Stimulated activated effector memory CD8-positive, alpha-beta T cell treated with anti-CD3 and anti-CD28 coated beads, Interleukin-12 subunit alpha, Interleukin-12 subunit beta, amount 100 ng/mL, for 72 hours (primary cell): ENCODE results near the gene TMEM123.

Experiments
- ATAC-seq: fragments of 150-1000 bp; cut with Tn5 transposase; 2 replicates; pipeline ENCODE4 v1.10.0; 2021
- DNase-seq, 2 donors: peaks; one replicate each; pipeline ENCODE4 v3.0.0; 2021 to 2022; ENCODE audit warnings: low spot score in 2 of 2
- H3K27ac Mint-ChIP-seq: one replicate; pipeline ENCODE4 v1.8.0; 2022; ENCODE audit warnings: mild to moderate bottlenecking, mixed read lengths
- H3K36me3 Mint-ChIP-seq: one replicate; pipeline ENCODE4 v1.8.0; 2022; ENCODE audit warnings: mild to moderate bottlenecking, mixed read lengths
- H3K4me1 Mint-ChIP-seq: one replicate; pipeline ENCODE4 v1.8.0; 2022; ENCODE audit warnings: mixed read lengths
- H3K4me3 Mint-ChIP-seq: one replicate; pipeline ENCODE4 v1.8.0; 2022; ENCODE audit warnings: mild to moderate bottlenecking, mixed read lengths
- H3K9me3 Mint-ChIP-seq: one replicate; pipeline ENCODE4 v1.8.0; 2022; ENCODE audit warnings: mixed read lengths

The TMEM123 gene, protein sequence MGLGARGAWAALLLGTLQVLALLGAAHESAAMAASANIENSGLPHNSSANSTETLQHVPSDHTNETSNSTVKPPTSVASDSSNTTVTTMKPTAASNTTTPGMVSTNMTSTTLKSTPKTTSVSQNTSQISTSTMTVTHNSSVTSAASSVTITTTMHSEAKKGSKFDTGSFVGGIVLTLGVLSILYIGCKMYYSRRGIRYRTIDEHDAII

GRCh38 chr11:102452461-102453301 is at the start of gene TMEM123:
Gene TMEM123 (minus strand): TSS chr11:102452765. CDS start chr11:102452623, 142 bp downstream.
- peak within 1 kb of the TSS; percentile 94 for H3K27ac Mint-ChIP-seq
- peak within 1 kb of the TSS; percentile 92 for H3K4me3 Mint-ChIP-seq
- peaks cover 66% of the 10 kb centered on the region for H3K4me1 Mint-ChIP-seq
- peak; percentile 78 for ATAC-seq
- peaks cover 29% of the 10 kb centered on the region for H3K36me3 Mint-ChIP-seq
- H3K9me3 Mint-ChIP-seq, result no peaks in the 10 kb centered on the region
- DNase-seq, result peak; percentile 79 to 93

DNA sequence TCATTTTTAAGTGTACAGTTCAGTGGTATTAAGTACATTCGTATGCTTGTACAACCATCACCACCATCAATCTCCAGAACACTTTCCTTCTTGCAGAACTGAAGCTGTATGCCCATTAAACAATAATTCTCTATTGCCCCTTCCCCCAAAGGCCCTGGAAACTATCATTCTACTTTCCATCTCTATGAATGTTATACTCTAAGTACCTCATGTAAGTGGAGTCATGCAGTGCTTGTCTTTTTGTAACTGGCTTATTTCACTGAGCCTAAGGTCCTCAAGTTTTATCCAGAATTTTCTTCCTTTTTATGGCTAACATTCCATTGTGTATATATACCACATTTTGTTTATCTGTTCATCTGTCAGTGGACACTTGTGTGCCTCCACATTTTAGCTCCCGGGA is 48.3 kb upstream of the TMEM123 start:
- DNase-seq, result no peak
- H3K36me3 Mint-ChIP-seq, result no peaks in the 10 kb centered on the region
- H3K27ac Mint-ChIP-seq, result no peak overlapping the region
- ATAC-seq, result no peak
- H3K9me3 Mint-ChIP-seq, result no peaks in the 10 kb centered on the region
- H3K4me3 Mint-ChIP-seq, result no peak overlapping the region
- no peaks in the 10 kb centered on the region for H3K4me1 Mint-ChIP-seq

GRCh38 chr11:102499931-102500330 is 47.4 kb upstream of the TMEM123 start:
- no peak for ATAC-seq
- H3K9me3 Mint-ChIP-seq, result no peaks in the 10 kb centered on the region
- no peaks in the 10 kb centered on the region for H3K36me3 Mint-ChIP-seq
- H3K4me3 Mint-ChIP-seq, result no peak overlapping the region
- no peak overlapping the region for H3K27ac Mint-ChIP-seq
- H3K4me1 Mint-ChIP-seq, result peaks cover 8% of the 10 kb centered on the region
- no peak for DNase-seq

DNA sequence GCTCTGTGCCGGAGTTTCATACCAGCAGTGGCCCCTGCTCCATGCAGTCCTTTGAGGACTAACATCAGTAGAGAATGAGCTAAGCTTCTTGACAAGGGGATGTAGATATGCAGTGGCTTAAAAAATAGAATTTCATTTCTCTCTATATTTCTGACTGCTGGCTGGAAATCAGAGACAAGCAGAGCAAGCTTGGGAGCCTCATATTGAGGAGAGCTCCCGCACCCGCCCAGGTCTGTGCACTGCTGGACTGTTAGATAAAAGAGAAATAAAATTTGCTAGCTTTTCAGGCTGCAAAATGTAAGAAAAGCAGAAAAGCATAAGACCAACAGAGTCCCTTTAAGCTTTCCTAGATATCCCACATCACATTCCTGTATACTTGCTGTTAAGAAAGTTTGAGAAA is 46.6 kb upstream of the TMEM123 start:
- DNase-seq (no peak), ATAC-seq (no peak)
- no peak overlapping the region for H3K4me3 Mint-ChIP-seq
- H3K36me3 Mint-ChIP-seq, result no peaks in the 10 kb centered on the region
- H3K4me1 Mint-ChIP-seq, result peaks cover 10% of the 10 kb centered on the region
- no peaks in the 10 kb centered on the region for H3K9me3 Mint-ChIP-seq
- H3K27ac Mint-ChIP-seq, result no peak overlapping the region

DNA sequence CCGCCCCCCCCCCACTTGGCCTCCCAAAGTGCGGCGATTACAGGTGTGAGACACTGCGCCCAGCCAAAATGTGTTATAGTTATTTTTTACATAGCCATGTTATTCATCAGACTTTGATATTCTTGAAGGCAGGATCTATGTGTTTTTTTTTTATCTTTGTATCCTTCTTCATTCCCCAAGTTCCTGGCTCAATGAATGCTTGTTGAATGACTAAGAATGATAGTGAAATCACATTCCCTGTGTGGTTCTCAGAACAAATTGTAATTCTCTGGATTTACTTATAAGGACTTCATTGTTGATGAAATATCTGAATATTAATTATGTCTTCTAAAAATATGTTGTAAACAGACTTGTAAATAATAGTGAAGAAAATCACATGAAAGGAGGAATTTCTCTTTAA is 44.5 kb upstream of the TMEM123 start:
- H3K4me1 Mint-ChIP-seq, result peaks cover 10% of the 10 kb centered on the region
- H3K36me3 Mint-ChIP-seq, result no peaks in the 10 kb centered on the region
- no peak overlapping the region for H3K4me3 Mint-ChIP-seq
- no peak overlapping the region for H3K27ac Mint-ChIP-seq
- DNase-seq, result no peak
- ATAC-seq, result no peak
- H3K9me3 Mint-ChIP-seq, result no peaks in the 10 kb centered on the region

DNA sequence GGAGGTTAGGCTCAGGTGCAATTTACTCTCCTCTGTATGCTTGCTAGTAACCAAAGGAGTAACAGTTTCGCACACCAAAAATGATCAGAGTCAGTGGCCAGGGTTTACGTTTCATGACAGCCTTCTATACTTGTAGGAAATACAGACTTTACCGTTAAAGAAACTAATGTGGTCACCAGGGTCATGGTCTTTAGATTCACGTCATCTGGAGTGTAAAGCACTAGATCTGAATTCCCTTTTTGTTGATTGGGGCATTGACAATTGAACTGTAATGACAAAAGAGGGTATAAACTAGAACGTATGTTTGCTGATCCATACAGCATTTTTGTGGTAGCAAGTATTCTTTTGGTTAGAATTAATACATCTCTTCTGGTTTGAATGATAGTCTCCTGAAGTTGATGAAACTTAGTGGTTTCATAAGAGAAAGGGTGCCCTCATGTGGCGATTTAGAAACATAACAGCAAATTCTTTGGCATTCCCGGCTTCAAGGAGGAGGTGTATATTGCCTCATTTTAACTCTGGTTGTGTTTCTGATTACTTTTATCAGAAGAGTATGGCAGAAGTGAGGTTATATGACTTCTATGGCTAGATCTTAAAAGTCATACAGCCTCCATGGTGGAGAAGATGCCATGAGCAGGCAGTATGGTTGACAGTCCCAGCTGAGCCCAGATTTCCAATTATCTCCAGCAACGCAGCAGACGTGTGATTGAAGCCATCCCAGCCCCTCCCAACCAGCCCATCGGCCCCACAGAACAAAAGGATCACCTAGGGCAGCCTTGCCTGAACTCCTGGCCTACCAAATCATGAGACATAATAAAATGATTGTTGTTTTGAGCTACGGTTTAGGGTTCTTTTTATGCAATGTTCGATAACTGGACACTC is 42.8 kb upstream of the TMEM123 start:
- Mint-ChIP-seq H3K4me3 (peak overlapping the region; percentile 20), H3K36me3 (no peaks in the 10 kb centered on the region), H3K27ac (no peak overlapping the region), H3K9me3 (no peaks in the 10 kb centered on the region), H3K4me1 (peaks cover 10% of the 10 kb centered on the region)
- ATAC-seq (peak; percentile 90), DNase-seq (peak in 1 of 2 donors; percentile 25)

- ATAC-seq, result no peak
- H3K4me3 Mint-ChIP-seq, result no peak overlapping the region
- no peaks in the 10 kb centered on the region for H3K36me3 Mint-ChIP-seq
- peaks cover 17% of the 10 kb centered on the region for H3K4me1 Mint-ChIP-seq
- H3K27ac Mint-ChIP-seq, result no peak overlapping the region
- DNase-seq, result no peak
- H3K9me3 Mint-ChIP-seq, result no peaks in the 10 kb centered on the region
Observed at GRCh38 chr11:102494216-102494615, 41.7 kb upstream of the TMEM123 start.

DNA sequence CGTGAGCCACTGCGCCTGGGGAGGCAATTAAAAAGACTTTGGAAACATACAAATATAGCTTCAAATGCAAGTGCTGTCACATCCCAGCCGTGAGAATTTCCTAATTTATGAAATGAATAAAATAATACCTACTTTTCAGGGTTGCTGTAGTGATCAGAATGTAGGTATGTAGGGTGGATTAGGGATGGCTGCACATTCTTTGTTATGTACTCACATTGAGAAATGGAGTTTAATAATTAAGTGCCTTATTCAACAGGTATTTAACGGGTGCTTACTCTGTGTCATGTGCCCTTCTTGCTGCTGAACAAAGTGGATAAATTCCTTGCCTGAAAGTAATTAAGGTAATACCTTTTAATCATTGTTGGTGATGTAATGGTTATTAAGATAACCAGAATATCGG is 41.0 kb upstream of the TMEM123 start:
- ATAC-seq (no peak), DNase-seq (no peak)
- peaks cover 22% of the 10 kb centered on the region for H3K4me1 Mint-ChIP-seq
- no peaks in the 10 kb centered on the region for H3K36me3 Mint-ChIP-seq
- no peaks in the 10 kb centered on the region for H3K9me3 Mint-ChIP-seq
- H3K4me3 Mint-ChIP-seq, result no peak overlapping the region
- no peak overlapping the region for H3K27ac Mint-ChIP-seq

DNA sequence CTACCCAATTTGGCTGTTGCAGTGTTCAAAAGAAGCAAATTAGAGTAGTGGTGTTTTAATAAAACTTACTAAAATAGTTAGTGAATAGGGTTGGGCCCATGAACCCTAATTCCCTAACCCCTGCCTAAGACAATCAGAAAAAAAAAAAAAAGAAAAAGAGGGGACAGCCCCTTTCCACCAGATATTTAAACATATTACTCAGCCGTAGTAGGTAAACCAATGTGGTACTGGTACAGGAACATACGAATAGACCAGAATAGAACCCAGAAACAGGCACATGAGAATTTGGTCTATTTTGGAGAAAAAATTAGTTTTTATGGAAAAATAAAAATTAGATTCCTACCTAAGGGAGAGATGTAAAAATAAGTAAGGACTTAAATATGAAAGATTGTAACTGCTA is 39.4 kb upstream of the TMEM123 start:
- ATAC-seq, result peak; percentile 49
- Mint-ChIP-seq H3K9me3 (no peaks in the 10 kb centered on the region), H3K36me3 (no peaks in the 10 kb centered on the region), H3K27ac (no peak overlapping the region), H3K4me1 (peaks cover 32% of the 10 kb centered on the region), H3K4me3 (no peak overlapping the region)
- DNase-seq, result no peak

- Mint-ChIP-seq H3K9me3 (no peaks in the 10 kb centered on the region), H3K36me3 (no peaks in the 10 kb centered on the region), H3K27ac (no peak overlapping the region), H3K4me3 (no peak overlapping the region), H3K4me1 (peaks cover 22% of the 10 kb centered on the region)
- DNase-seq (no peak), ATAC-seq (no peak)
Observed at GRCh38 chr11:102489186-102490145, 36.9 kb upstream of the TMEM123 start.

- H3K27ac Mint-ChIP-seq, result peak overlapping the region; percentile 63
- ATAC-seq (peak; percentile 74), DNase-seq (no peak)
- peaks cover 22% of the 10 kb centered on the region for H3K4me1 Mint-ChIP-seq
- H3K36me3 Mint-ChIP-seq, result no peaks in the 10 kb centered on the region
- H3K4me3 Mint-ChIP-seq, result peak overlapping the region; percentile 12
- H3K9me3 Mint-ChIP-seq, result no peaks in the 10 kb centered on the region
Observed at GRCh38 chr11:102488208-102488607, 35.6 kb upstream of the TMEM123 start.

GRCh38 chr11:102487214-102487613 is 34.6 kb upstream of the TMEM123 start:
- Mint-ChIP-seq H3K27ac (no peak overlapping the region), H3K4me1 (peaks cover 22% of the 10 kb centered on the region), H3K4me3 (no peak overlapping the region), H3K36me3 (no peaks in the 10 kb centered on the region), H3K9me3 (no peaks in the 10 kb centered on the region)
- ATAC-seq (no peak), DNase-seq (no peak)

GRCh38 chr11:102486584-102486983 is 34.0 kb upstream of the TMEM123 start:
- Mint-ChIP-seq H3K4me1 (peaks cover 22% of the 10 kb centered on the region), H3K27ac (no peak overlapping the region), H3K4me3 (no peak overlapping the region), H3K36me3 (no peaks in the 10 kb centered on the region), H3K9me3 (no peaks in the 10 kb centered on the region)
- ATAC-seq (no peak), DNase-seq (no peak)

- no peak overlapping the region for H3K4me3 Mint-ChIP-seq
- no peak for DNase-seq
- no peaks in the 10 kb centered on the region for H3K9me3 Mint-ChIP-seq
- H3K4me1 Mint-ChIP-seq, result peaks cover 22% of the 10 kb centered on the region
- no peaks in the 10 kb centered on the region for H3K36me3 Mint-ChIP-seq
- no peak overlapping the region for H3K27ac Mint-ChIP-seq
- no peak for ATAC-seq
Observed at GRCh38 chr11:102485095-102485722, 32.6 kb upstream of the TMEM123 start.
